Mucosa of descending colon (tissue), 3 donors: ENCODE measurements around the gene PHF2. TPM values are rescaled to one million over a fixed set of nuclear protein-coding genes. Genes with fewer than 3 reads are reported as not detected.

ENCODE experiments used
- ATAC-seq: fragments of 200-7000 bp; cut with Tn5 transposase; one replicate; pipeline ENCODE4 v1.9.1; 2020; ENCODE audit warnings: mild to moderate bottlenecking, moderate library complexity
- DNase-seq, 3 donors: peaks; one replicate each; pipeline ENCODE4 v3.0.0-alpha.2; 2020
- H3K36me3 ChIP-seq: fragments of 200-600 bp; one replicate; pipeline ENCODE4 v1.8.0; 2021; ENCODE audit warnings: low read depth, mild to moderate bottlenecking
- H3K4me1 ChIP-seq: fragments of 200-600 bp; one replicate; pipeline ENCODE4 v1.8.0; 2021; ENCODE audit warnings: low read depth, mild to moderate bottlenecking
- H3K4me3 ChIP-seq: fragments of 200-600 bp; one replicate; pipeline ENCODE4 v1.8.0; 2021; ENCODE audit warnings: mild to moderate bottlenecking
- H3K9me3 ChIP-seq: fragments of 200-600 bp; one replicate; pipeline ENCODE4 v1.8.0; 2021; ENCODE audit warnings: mild to moderate bottlenecking
- intact Hi-C, 2 donors: fragments of 100-400 bp; cut with DNase I in 1 of 2; cut with micrococcal nuclease in 1 of 2; formaldehyde crosslinking; loops; one replicate each; pipeline versions ENCODE4 v1.11.0 to v1.11.1; 2022; cut with DNase I, micrococcal nuclease
- total RNA-seq, 3 donors: library from RNA; stranded (reverse); fragmentation: NEBNext Ultra II Directional in 2 of 3; extraction: Animal tissue kit (Norgen Biotek cat#: 25700) in 2 of 3; gene quantifications; one replicate each; pipeline versions ENCODE4 v1.2.1 to v1.2.4, GENCODE V29; 2021 to 2023
- TF ChIP-seq, protein P1 (sequence below): fragments of 200-600 bp; IDR thresholded peaks from one replicate; pipeline ENCODE4 v1.8.0; 2022; ENCODE audit warnings: antibody characterized with exemption, mild to moderate bottlenecking
- donor health status: DM: no; HTN: no; CAD: no; lungs with moderate emphysema.
- donor health status: DM: no; HTN: no; CAD: no.
- donor health status: DM: no; HTN: yes; CAD: no.

Gene PHF2
- total RNA-seq, 3 donors from 2014 or later = 19.1 to 42.9 (median 21.7) TPM

DNA sequence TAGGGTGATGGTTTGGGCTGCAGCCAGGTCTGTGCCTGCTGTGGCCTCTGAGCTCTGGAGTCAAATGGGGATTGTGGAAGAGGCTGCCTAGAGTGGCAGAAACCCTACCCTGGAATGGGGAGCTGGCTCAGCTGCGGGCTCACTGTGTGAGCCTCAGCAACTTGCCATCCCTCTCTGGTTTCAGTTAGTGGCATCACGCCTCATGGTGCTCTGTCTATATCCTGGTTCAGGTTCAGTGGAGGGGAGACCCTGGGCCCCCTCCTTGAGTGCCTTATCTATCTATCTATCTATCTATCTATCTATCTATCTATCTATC lies 132.6 kb downstream of the PHF2 start:
- H3K4me1 ChIP-seq = no peaks in the 10 kb centered on the region
- H3K4me3 ChIP-seq = no peak overlapping the region
- TF ChIP-seq, protein P1, sequence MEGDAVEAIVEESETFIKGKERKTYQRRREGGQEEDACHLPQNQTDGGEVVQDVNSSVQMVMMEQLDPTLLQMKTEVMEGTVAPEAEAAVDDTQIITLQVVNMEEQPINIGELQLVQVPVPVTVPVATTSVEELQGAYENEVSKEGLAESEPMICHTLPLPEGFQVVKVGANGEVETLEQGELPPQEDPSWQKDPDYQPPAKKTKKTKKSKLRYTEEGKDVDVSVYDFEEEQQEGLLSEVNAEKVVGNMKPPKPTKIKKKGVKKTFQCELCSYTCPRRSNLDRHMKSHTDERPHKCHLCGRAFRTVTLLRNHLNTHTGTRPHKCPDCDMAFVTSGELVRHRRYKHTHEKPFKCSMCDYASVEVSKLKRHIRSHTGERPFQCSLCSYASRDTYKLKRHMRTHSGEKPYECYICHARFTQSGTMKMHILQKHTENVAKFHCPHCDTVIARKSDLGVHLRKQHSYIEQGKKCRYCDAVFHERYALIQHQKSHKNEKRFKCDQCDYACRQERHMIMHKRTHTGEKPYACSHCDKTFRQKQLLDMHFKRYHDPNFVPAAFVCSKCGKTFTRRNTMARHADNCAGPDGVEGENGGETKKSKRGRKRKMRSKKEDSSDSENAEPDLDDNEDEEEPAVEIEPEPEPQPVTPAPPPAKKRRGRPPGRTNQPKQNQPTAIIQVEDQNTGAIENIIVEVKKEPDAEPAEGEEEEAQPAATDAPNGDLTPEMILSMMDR = no peak
- intact Hi-C loops = no loop called here
- H3K36me3 ChIP-seq = no peaks in the 10 kb centered on the region
- DNase-seq (no peak), ATAC-seq (no peak)
- no peaks in the 10 kb centered on the region for H3K9me3 ChIP-seq

DNA sequence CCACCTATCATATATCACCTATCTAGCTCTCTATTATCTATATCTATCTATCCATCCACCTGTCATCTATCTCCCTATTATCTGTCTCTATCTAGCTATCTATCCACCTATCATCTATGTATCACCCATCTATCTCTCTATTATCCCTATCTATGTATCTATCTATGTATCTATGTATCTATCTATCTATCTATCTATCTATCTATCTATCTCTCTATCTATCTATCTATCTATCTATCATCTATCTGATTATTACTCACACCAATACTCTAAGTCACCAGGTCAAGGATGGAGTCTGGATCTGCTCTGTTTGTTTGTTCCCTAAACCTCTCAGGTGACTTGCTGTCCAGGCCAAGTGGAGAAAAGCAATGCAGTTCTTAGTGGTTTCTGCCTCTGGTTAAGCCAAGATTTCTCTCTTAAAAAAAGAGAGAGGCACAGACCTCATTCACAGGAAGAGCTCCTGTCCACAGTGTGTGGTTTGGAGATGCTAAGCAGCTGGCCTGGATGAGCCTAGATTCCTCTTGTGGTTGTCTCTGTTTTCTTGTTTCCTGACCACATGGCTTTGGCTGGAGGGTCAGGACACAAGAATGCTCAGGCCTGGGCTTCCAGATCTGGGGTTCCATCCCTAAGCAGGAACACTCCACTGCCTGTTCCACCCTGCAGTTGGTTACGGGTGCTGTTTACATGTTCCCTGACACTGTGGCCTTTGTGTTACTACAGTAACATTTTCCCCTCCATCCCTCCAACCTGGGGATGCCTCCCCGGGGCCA lies 133.4 kb downstream of the PHF2 start:
- H3K4me3 ChIP-seq = no peak overlapping the region
- no peak for ATAC-seq
- no peaks in the 10 kb centered on the region for H3K36me3 ChIP-seq
- no peaks in the 10 kb centered on the region for H3K9me3 ChIP-seq
- DNase-seq = no peak
- intact Hi-C loops = no loop called here
- TF ChIP-seq, protein P1 = no peak
- no peaks in the 10 kb centered on the region for H3K4me1 ChIP-seq

DNA sequence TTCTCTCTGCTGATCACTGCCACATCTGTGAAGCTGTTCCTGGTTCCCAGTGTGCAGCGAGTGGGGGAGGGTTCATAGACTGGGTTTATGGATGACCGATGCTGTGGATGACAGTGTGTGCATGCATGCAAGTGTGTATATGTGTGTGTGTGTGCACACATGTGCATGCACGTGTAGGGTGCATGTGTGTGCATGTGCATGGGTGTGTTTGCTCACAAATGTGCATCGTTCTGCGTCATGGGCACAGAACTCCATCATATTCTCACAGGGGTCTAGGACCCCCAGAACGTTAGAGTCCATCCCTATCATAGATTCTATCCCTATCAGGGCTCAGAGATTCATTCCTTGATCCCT lies 134.0 kb downstream of the PHF2 start:
- H3K4me1 ChIP-seq = no peaks in the 10 kb centered on the region
- H3K36me3 ChIP-seq = no peaks in the 10 kb centered on the region
- ATAC-seq (no peak), DNase-seq (no peak)
- H3K9me3 ChIP-seq = no peaks in the 10 kb centered on the region
- intact Hi-C loops = no loop called here
- TF ChIP-seq, protein P1 = no peak
- no peak overlapping the region for H3K4me3 ChIP-seq

DNA sequence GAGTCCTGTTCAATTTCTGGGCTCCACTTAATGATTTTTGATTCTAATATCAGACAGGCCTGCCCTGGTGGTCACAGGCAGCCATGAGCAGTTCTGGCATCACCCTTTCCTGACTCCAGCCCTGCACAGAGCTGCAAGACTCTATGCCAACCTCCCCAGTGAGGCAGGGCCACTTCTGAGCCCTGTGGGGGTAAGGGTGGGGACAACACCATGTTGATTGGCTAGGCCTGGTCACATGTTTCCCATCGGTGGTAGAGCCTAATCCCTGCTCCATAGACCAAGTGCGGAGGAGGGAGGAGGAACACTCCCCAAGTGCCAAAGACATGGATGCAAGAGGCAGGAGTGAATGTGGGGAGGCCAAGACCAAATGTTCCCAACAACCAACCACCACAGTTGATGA lies 134.6 kb downstream of the PHF2 start:
- no peaks in the 10 kb centered on the region for H3K4me1 ChIP-seq
- no peaks in the 10 kb centered on the region for H3K9me3 ChIP-seq
- ATAC-seq (no peak), DNase-seq (no peak)
- intact Hi-C loops = no loop called here
- TF ChIP-seq, protein P1 = no peak
- H3K36me3 ChIP-seq = no peaks in the 10 kb centered on the region
- no peak overlapping the region for H3K4me3 ChIP-seq

DNA sequence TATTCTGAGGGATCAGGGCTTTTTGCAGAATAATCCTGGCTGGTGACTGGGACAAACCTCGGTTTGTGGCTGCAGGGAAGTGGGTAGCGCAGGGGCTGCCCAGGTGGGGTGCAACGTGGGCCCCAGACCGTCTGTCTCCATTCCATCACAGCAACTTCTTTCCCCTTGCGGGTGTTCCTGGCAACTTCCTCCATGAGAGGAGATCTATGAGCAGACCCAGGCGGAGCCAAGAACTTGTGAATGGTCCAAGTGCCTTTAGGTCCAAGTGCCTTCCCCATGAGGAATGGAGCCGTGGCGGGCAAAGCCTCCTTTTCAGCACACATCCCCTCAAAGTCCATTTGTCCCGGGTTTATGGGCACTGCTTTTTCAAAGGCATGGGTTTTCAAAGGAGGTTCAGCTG lies 136.5 kb downstream of the PHF2 start:
- intact Hi-C loops = no loop called here
- H3K4me1 ChIP-seq = no peaks in the 10 kb centered on the region
- no peak for ATAC-seq
- TF ChIP-seq, protein P1 = no peak
- H3K36me3 ChIP-seq = no peaks in the 10 kb centered on the region
- DNase-seq = no peak
- H3K4me3 ChIP-seq = no peak overlapping the region
- H3K9me3 ChIP-seq = no peaks in the 10 kb centered on the region

GRCh38 chr9:93713716-93714115 lies 137.3 kb downstream of the PHF2 start:
- H3K4me3 ChIP-seq = no peak overlapping the region
- ATAC-seq = no peak
- intact Hi-C loops = no loop called here
- no peaks in the 10 kb centered on the region for H3K4me1 ChIP-seq
- no peaks in the 10 kb centered on the region for H3K9me3 ChIP-seq
- DNase-seq = no peak
- H3K36me3 ChIP-seq = no peaks in the 10 kb centered on the region
- TF ChIP-seq, protein P1 = no peak
